ENCODE measurements around the gene PTPRN2.
"Not testable (repeated sequence)": the region's sequence is repeated elsewhere in the genome, so short reads cannot be mapped to it uniquely, and the experiment has no call there.

PTPRN2 gene

GRCh38 chr7:158274996-158275395 lies 312.6 kb downstream of the PTPRN2 start:
- in situ Hi-C loops (cut with HindIII; ENCODE audit: low sequenced_read_pairs), result no loop called here

GRCh38 chr7:158274404-158274811 lies 313.2 kb downstream of the PTPRN2 start:
- in situ Hi-C loops (cut with HindIII; ENCODE audit: low sequenced_read_pairs), result no loop called here

- in situ Hi-C loops (cut with HindIII; ENCODE audit: low sequenced_read_pairs), result not testable (repeated sequence)
Measured at GRCh38 chr7:158273756-158274342, 313.8 kb downstream of the PTPRN2 start.

- in situ Hi-C loops (cut with HindIII; ENCODE audit: low sequenced_read_pairs), result no loop called here
Measured at GRCh38 chr7:158273138-158273651, 314.4 kb downstream of the PTPRN2 start.

- in situ Hi-C loops (cut with HindIII; ENCODE audit: low sequenced_read_pairs), result no loop called here
Measured at GRCh38 chr7:158272509-158273137, 315.0 kb downstream of the PTPRN2 start.

- in situ Hi-C loops (cut with HindIII; ENCODE audit: low sequenced_read_pairs), result no loop called here
Measured at GRCh38 chr7:158272091-158272490, 315.5 kb downstream of the PTPRN2 start.

GRCh38 chr7:158271646-158272045 lies 316.0 kb downstream of the PTPRN2 start:
- in situ Hi-C loops (cut with HindIII; ENCODE audit: low sequenced_read_pairs), result no loop called here

GRCh38 chr7:158270856-158271413 lies 316.7 kb downstream of the PTPRN2 start:
- in situ Hi-C loops (cut with HindIII; ENCODE audit: low sequenced_read_pairs), result no loop called here

GRCh38 chr7:158270106-158270775 lies 317.4 kb downstream of the PTPRN2 start:
- in situ Hi-C loops (cut with HindIII; ENCODE audit: low sequenced_read_pairs), result no loop called here

- in situ Hi-C loops (cut with HindIII; ENCODE audit: low sequenced_read_pairs), result no loop called here
Measured at GRCh38 chr7:158268816-158269535, 318.6 kb downstream of the PTPRN2 start.

- in situ Hi-C loops (cut with HindIII; ENCODE audit: low sequenced_read_pairs), result no loop called here
Measured at GRCh38 chr7:158267742-158268435, 319.7 kb downstream of the PTPRN2 start.

GRCh38 chr7:158266817-158267741 lies 320.5 kb downstream of the PTPRN2 start:
- in situ Hi-C loops (cut with HindIII; ENCODE audit: low sequenced_read_pairs), result no loop called here

- in situ Hi-C loops (cut with HindIII; ENCODE audit: low sequenced_read_pairs), result no loop called here
Measured at GRCh38 chr7:158266426-158266816, 321.2 kb downstream of the PTPRN2 start.

- in situ Hi-C loops (cut with HindIII; ENCODE audit: low sequenced_read_pairs), result no loop called here
Measured at GRCh38 chr7:158265743-158266080, 321.9 kb downstream of the PTPRN2 start.

GRCh38 chr7:158264881-158265742 lies 322.5 kb downstream of the PTPRN2 start:
- in situ Hi-C loops (cut with HindIII; ENCODE audit: low sequenced_read_pairs), result no loop called here

GRCh38 chr7:158263964-158264748 lies 323.5 kb downstream of the PTPRN2 start:
- in situ Hi-C loops (cut with HindIII; ENCODE audit: low sequenced_read_pairs), result no loop called here

- in situ Hi-C loops (cut with HindIII; ENCODE audit: low sequenced_read_pairs), result no loop called here
Measured at GRCh38 chr7:158263110-158263963, 324.3 kb downstream of the PTPRN2 start.
